Activated naive CD8-positive, alpha-beta T cell (primary cell): ENCODE data around the gene ATP1A2.
"Not testable (repeated sequence)": the region's sequence is repeated elsewhere in the genome, so short reads cannot be mapped to it uniquely, and the experiment has no call there.

Experiments used
- H3K27ac Mint-ChIP-seq: one replicate; pipeline ENCODE4 v1.8.0; 2021; ENCODE audit warnings: mixed read lengths
- H3K27me3 Mint-ChIP-seq: one replicate; pipeline ENCODE4 v1.8.0; 2021; ENCODE audit warnings: mixed read lengths
- H3K36me3 Mint-ChIP-seq: one replicate; pipeline ENCODE4 v1.8.0; 2021; ENCODE audit warnings: mixed read lengths
- H3K4me1 Mint-ChIP-seq: one replicate; pipeline ENCODE4 v1.8.0; 2021; ENCODE audit warnings: low read depth, mixed read lengths
- H3K4me3 Mint-ChIP-seq: one replicate; pipeline ENCODE4 v1.8.0; 2021; ENCODE audit warnings: mild to moderate bottlenecking, mixed read lengths
- H3K9me3 Mint-ChIP-seq: one replicate; pipeline ENCODE4 v1.8.0; 2021; ENCODE audit warnings: low read depth, mixed read lengths

Gene ATP1A2

GRCh38 chr1:160121388-160121787 is 5.8 kb downstream of the ATP1A2 start:
- H3K4me1 Mint-ChIP-seq = no peaks in the 10 kb centered on the region
- no peaks in the 10 kb centered on the region for H3K36me3 Mint-ChIP-seq
- no peak overlapping the region for H3K27ac Mint-ChIP-seq

DNA sequence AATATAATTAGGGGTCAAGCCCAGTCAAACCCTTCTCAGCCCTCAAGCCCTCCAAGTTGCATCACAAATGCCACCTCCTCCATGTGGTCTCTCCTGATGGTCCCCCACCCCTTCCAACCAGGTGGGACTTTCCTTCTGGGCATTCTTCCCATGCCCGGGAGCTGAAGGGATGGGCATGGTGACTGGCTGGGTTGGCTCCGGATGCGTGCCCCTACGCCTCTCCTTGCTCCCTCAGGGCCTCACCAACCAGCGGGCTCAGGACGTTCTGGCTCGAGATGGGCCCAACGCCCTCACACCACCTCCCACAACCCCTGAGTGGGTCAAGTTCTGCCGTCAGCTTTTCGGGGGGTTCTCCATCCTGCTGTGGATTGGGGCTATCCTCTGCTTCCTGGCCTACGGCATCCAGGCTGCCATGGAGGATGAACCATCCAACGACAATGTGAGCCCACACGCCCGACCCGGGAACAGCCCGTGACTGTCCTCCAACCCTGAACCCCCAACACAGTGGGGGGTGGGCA is 7.5 kb downstream of the ATP1A2 start:
- Mint-ChIP-seq H3K36me3 (no peaks in the 10 kb centered on the region), H3K4me3 (no peak overlapping the region), H3K4me1 (no peaks in the 10 kb centered on the region), H3K27ac (no peak overlapping the region), H3K27me3 (peaks cover 4% of the 10 kb centered on the region), H3K9me3 (no peaks in the 10 kb centered on the region)

More at GRCh38 chr1:160121388-160121787, 5.8 kb downstream of the ATP1A2 start:
- Mint-ChIP-seq H3K4me3 (no peak overlapping the region), H3K27me3 (peaks cover 4% of the 10 kb centered on the region), H3K9me3 (no peaks in the 10 kb centered on the region)

GRCh38 chr1:160123726-160124125 is 8.2 kb downstream of the ATP1A2 start:
- no peak overlapping the region for H3K4me3 Mint-ChIP-seq
- no peak overlapping the region for H3K27ac Mint-ChIP-seq
- H3K27me3 Mint-ChIP-seq = no peaks in the 10 kb centered on the region
- H3K4me1 Mint-ChIP-seq = no peaks in the 10 kb centered on the region
- no peaks in the 10 kb centered on the region for H3K9me3 Mint-ChIP-seq
- no peaks in the 10 kb centered on the region for H3K36me3 Mint-ChIP-seq

- H3K36me3 Mint-ChIP-seq = no peaks in the 10 kb centered on the region
Measured at GRCh38 chr1:160124705-160125478, 9.3 kb downstream of the ATP1A2 start.

DNA sequence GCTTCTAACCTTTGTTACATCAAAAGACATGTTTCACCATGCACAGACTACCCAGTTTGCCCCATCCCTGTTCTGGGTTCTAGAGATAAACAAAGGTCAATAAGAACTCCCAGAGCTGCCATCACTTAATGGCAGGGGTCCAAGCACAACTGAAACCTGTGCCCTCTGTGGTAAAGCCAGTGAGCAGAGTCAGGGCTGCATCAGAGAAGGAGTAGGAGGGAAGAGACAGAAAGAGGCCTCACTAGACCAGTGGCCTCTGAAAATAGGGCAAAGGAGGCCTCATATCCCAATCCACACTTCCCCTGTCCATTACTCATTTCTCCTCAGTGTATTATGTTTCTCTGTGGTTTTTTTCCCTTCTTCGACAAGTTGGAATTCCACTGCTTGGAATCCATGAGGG is 10.2 kb downstream of the ATP1A2 start:
- H3K36me3 Mint-ChIP-seq = no peaks in the 10 kb centered on the region
- no peak overlapping the region for H3K4me3 Mint-ChIP-seq
- H3K27ac Mint-ChIP-seq = no peak overlapping the region
- peaks cover 1% of the 10 kb centered on the region for H3K27me3 Mint-ChIP-seq
- no peaks in the 10 kb centered on the region for H3K9me3 Mint-ChIP-seq
- no peaks in the 10 kb centered on the region for H3K4me1 Mint-ChIP-seq

More at GRCh38 chr1:160124705-160125478, 9.3 kb downstream of the ATP1A2 start:
- Mint-ChIP-seq H3K4me1 (no peaks in the 10 kb centered on the region), H3K9me3 (no peaks in the 10 kb centered on the region), H3K27ac (no peak overlapping the region), H3K27me3 (peaks cover 1% of the 10 kb centered on the region), H3K4me3 (no peak overlapping the region)

- H3K9me3 Mint-ChIP-seq, H3K4me1 Mint-ChIP-seq, H3K4me3 Mint-ChIP-seq, H3K36me3 Mint-ChIP-seq, H3K27ac Mint-ChIP-seq, H3K27me3 Mint-ChIP-seq: not testable (repeated sequence)
Measured at GRCh38 chr1:160126342-160126741, 10.8 kb downstream of the ATP1A2 start.

DNA sequence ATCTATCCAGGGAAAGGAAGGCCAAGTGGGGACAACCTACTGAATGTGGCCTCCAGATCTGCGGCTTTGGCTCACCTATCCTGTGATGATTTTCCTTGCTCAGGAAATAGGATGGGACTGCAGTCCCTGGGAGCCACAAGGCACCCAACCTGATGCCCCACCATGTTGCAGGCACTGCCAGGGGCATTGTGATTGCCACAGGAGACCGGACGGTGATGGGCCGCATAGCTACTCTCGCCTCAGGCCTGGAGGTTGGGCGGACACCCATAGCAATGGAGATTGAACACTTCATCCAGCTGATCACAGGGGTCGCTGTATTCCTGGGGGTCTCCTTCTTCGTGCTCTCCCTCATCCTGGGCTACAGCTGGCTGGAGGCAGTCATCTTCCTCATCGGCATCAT is 11.8 kb downstream of the ATP1A2 start:
- H3K4me1 Mint-ChIP-seq = no peaks in the 10 kb centered on the region
- H3K27ac Mint-ChIP-seq = no peak overlapping the region
- H3K36me3 Mint-ChIP-seq = no peaks in the 10 kb centered on the region
- H3K9me3 Mint-ChIP-seq = no peaks in the 10 kb centered on the region
- peaks cover 1% of the 10 kb centered on the region for H3K27me3 Mint-ChIP-seq
- no peak overlapping the region for H3K4me3 Mint-ChIP-seq

DNA sequence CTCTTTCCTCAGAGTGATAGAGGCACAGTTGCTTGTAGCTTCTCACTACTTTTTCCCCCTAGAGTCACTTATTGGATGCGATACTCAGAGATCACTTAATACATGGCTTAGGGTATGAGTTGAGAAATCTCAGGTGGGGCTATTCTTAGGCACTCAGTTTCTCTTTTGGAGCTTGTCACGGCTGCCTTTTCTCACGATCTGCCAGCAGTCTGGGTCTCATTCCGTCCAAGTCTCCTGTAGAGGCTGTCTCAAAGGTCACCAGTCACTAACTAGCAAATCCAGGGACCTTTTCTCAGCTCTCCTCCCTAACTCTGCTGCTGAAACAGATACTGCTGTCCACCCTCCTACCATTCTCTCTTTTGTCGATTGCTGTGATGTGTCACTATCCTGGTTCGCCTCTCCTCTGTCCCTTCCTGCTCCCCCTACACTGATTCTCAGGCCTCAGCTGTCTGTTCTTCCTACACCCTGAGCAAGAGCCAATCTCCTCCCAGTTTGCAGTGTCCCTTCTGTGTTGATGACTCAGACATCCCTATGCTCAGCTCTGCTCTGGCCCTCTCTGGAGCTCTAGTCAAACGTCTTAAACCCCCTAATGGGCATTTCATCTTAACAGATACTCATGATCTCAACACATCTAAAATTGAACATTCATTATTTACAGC is 12.4 kb downstream of the ATP1A2 start:
- Mint-ChIP-seq H3K4me1 (no peaks in the 10 kb centered on the region), H3K36me3 (no peaks in the 10 kb centered on the region), H3K4me3 (no peak overlapping the region), H3K27ac (no peak overlapping the region), H3K9me3 (no peaks in the 10 kb centered on the region), H3K27me3 (peaks cover 1% of the 10 kb centered on the region)

- Mint-ChIP-seq H3K4me1 (no peaks in the 10 kb centered on the region), H3K27ac (no peak overlapping the region), H3K27me3 (peaks cover 1% of the 10 kb centered on the region), H3K9me3 (no peaks in the 10 kb centered on the region), H3K36me3 (no peaks in the 10 kb centered on the region), H3K4me3 (no peak overlapping the region)
Measured at GRCh38 chr1:160128636-160129035, 13.1 kb downstream of the ATP1A2 start.

DNA sequence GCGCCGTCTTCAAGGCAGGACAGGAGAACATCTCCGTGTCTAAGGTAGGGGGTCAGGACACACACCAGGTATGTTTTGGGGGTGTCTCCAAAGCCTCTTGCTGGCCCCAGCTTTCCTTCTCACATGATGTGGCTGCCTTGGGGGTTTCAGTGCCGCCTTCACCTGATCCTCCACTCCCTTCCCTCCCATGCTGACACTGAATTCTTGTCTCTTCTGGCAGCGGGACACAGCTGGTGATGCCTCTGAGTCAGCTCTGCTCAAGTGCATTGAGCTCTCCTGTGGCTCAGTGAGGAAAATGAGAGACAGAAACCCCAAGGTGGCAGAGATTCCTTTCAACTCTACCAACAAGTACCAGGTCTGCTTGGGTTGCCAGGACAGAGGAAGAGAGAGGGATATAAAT is 13.5 kb downstream of the ATP1A2 start:
- no peaks in the 10 kb centered on the region for H3K4me1 Mint-ChIP-seq
- H3K4me3 Mint-ChIP-seq = no peak overlapping the region
- no peak overlapping the region for H3K27ac Mint-ChIP-seq
- H3K27me3 Mint-ChIP-seq = peaks cover 1% of the 10 kb centered on the region
- no peaks in the 10 kb centered on the region for H3K9me3 Mint-ChIP-seq
- H3K36me3 Mint-ChIP-seq = no peaks in the 10 kb centered on the region

- H3K4me1 Mint-ChIP-seq = no peaks in the 10 kb centered on the region
- H3K27ac Mint-ChIP-seq = no peak overlapping the region
- H3K4me3 Mint-ChIP-seq = no peak overlapping the region
- H3K36me3 Mint-ChIP-seq = no peaks in the 10 kb centered on the region
- no peaks in the 10 kb centered on the region for H3K9me3 Mint-ChIP-seq
- H3K27me3 Mint-ChIP-seq = peaks cover 1% of the 10 kb centered on the region
Measured at GRCh38 chr1:160129558-160129957, 14.0 kb downstream of the ATP1A2 start.

DNA sequence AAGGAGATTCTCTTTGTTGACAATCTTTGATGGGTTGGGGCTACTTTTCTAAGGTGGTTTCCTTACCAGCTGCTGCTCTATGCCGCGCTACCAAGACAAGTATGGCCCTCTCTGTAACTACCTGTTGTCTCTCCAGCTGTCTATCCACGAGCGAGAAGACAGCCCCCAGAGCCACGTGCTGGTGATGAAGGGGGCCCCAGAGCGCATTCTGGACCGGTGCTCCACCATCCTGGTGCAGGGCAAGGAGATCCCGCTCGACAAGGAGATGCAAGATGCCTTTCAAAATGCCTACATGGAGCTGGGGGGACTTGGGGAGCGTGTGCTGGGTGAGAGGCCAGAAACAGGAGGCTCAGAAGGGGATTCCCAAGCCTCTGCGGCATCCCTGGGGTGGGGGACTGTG is 14.4 kb downstream of the ATP1A2 start:
- Mint-ChIP-seq H3K4me3 (no peak overlapping the region), H3K9me3 (no peaks in the 10 kb centered on the region), H3K27ac (no peak overlapping the region), H3K27me3 (peaks cover 1% of the 10 kb centered on the region), H3K4me1 (no peaks in the 10 kb centered on the region), H3K36me3 (no peaks in the 10 kb centered on the region)

DNA sequence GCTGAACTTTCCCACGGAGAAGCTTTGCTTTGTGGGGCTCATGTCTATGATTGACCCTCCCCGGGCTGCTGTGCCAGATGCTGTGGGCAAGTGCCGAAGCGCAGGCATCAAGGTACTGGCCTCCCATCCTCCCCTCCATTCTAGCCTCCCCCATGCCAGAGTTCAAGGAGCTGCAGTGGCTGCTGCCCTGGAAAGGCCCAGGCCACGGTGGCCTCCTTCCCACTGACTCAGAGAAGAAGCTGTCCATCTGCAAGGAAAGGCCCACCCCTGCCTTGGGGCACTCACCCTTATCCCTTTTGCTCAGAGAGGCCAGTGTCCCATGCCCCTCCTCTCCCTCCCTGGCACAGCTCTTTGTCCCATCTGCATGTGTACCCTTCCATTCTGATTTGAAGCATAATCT is 14.9 kb downstream of the ATP1A2 start:
- no peaks in the 10 kb centered on the region for H3K9me3 Mint-ChIP-seq
- H3K27ac Mint-ChIP-seq = no peak overlapping the region
- H3K4me3 Mint-ChIP-seq = no peak overlapping the region
- H3K36me3 Mint-ChIP-seq = no peaks in the 10 kb centered on the region
- no peaks in the 10 kb centered on the region for H3K4me1 Mint-ChIP-seq
- peaks cover 1% of the 10 kb centered on the region for H3K27me3 Mint-ChIP-seq

GRCh38 chr1:160130939-160131338 is 15.4 kb downstream of the ATP1A2 start:
- no peak overlapping the region for H3K27ac Mint-ChIP-seq
- no peaks in the 10 kb centered on the region for H3K4me1 Mint-ChIP-seq
- no peaks in the 10 kb centered on the region for H3K36me3 Mint-ChIP-seq
- peaks cover 1% of the 10 kb centered on the region for H3K27me3 Mint-ChIP-seq
- no peaks in the 10 kb centered on the region for H3K9me3 Mint-ChIP-seq
- H3K4me3 Mint-ChIP-seq = no peak overlapping the region

DNA sequence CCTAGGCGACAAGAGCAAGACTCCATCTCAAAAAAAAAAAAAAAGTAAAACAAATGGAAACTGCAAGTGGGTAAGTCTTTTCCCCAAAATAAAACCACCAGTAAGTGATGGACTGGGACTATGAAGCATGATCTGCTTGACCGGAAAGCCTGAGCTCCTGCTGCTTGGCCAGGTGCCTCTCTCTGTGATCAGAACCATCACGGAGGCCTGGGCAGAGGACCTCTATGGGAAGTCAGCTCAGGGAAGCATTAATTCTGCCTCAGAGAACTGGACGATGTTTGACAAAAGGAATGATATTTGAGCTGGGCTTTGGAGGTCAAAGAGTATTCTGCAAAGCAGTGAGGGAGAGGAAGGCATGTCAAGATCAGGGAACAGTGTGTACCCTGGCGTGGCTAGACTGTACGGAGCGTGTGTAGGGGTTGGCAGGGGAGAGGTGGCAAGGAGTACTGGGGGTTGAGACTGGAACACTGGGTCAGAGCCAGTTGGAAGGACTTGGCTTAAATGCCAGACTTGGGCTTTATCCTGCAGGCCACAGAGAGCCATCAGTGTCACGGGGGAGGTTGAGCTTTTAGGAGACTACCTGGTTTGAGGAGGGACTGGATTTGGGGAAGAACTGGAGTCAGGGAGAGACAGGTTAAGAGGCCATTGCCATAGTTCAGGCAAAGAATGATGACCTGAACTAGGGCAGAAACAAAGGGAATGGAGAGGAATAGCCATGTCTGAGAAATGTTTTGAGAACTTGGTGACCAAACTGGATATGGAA is 16.4 kb downstream of the ATP1A2 start:
- peaks cover 1% of the 10 kb centered on the region for H3K27me3 Mint-ChIP-seq
- H3K9me3 Mint-ChIP-seq = no peaks in the 10 kb centered on the region
- H3K36me3 Mint-ChIP-seq = no peaks in the 10 kb centered on the region

More for the DNA sequence above, 16.4 kb downstream of the ATP1A2 start:
- Mint-ChIP-seq H3K27ac (no peak overlapping the region), H3K4me3 (no peak overlapping the region), H3K4me1 (no peaks in the 10 kb centered on the region)
